ENCODE measurements around the gene CDC45. TPM values are rescaled to one million over a fixed set of nuclear protein-coding genes. Genes with fewer than 3 reads are reported as not detected.
A peak's percentile ranks its signal among the peaks of the same experiment; 100 is the strongest.

Gene CDC45
- total RNA-seq, 4 donors from 2014 or later, result 0.98 TPM; not detected in 3

GRCh38 chr22:19519041-19519926, 39.6 kb downstream of the CDC45 start:
- Histone ChIP-seq H3K27ac (no peak overlapping the region), H3K9me3 (peaks cover 0 to under 1% (median 0%) of the 10 kb centered on the region in 4 donors), H3K27me3 (peaks cover 0 to 22% of the 10 kb centered on the region in 2 donors), H3K4me1 (peaks cover 0 to 14% (median 0%) of the 10 kb centered on the region in 4 donors), H3K4me3 (no peak overlapping the region), H3K36me3 (no peaks in the 10 kb centered on the region)
- 83 to 86% methylated on average over 14 to 17 of the region's 17 CpGs for WGBS, 2 donors
- TF ChIP-seq EP300 (IDR thresholded peaks at IDR 0.05) (no peak), CTCF (IDR thresholded peaks at IDR 0.05) (no peak), POLR2A (IDR thresholded peaks at IDR 0.05) (no peak)
- no peak for DNase-seq (ENCODE audit: low spot score in 2 of 2)

GRCh38 chr22:19520007-19520406, 40.3 kb downstream of the CDC45 start:
- Histone ChIP-seq H3K4me3 (no peak overlapping the region), H3K27ac (no peak overlapping the region), H3K9me3 (no peaks in the 10 kb centered on the region), H3K27me3 (peaks cover 0 to 29% of the 10 kb centered on the region in 2 donors), H3K4me1 (peaks cover 0 to 21% (median 0%) of the 10 kb centered on the region in 4 donors), H3K36me3 (no peaks in the 10 kb centered on the region)
- no peak for TF ChIP-seq CTCF (IDR thresholded peaks at IDR 0.05)
- TF ChIP-seq POLR2A (IDR thresholded peaks at IDR 0.05), result no peak
- TF ChIP-seq EP300 (IDR thresholded peaks at IDR 0.05), result no peak
- no peak for DNase-seq (ENCODE audit: low spot score in 2 of 2)
- WGBS, 2 donors, result 91 to 93% methylated on average over 6 of the region's 6 CpGs

- H3K27ac ChIP-seq, result no peak overlapping the region
- H3K9me3 ChIP-seq, result no peaks in the 10 kb centered on the region
- WGBS, 2 donors, result 92% methylated on average over 10 of the region's 10 CpGs
- peaks cover 0 to 22% (median 0%) of the 10 kb centered on the region in 4 donors for H3K4me1 ChIP-seq
- TF ChIP-seq POLR2A (IDR thresholded peaks at IDR 0.05), result no peak
- TF ChIP-seq EP300 (IDR thresholded peaks at IDR 0.05), result no peak
- TF ChIP-seq CTCF (IDR thresholded peaks at IDR 0.05), result no peak
- H3K4me3 ChIP-seq, result peak overlapping the region in 1 of 4 donors; percentile 43
- H3K36me3 ChIP-seq, result no peaks in the 10 kb centered on the region
- peaks cover 0 to 36% of the 10 kb centered on the region in 2 donors for H3K27me3 ChIP-seq
- no peak for DNase-seq (ENCODE audit: low spot score in 2 of 2)
Measured at GRCh38 chr22:19520566-19521305, 41.0 kb downstream of the CDC45 start.

DNA sequence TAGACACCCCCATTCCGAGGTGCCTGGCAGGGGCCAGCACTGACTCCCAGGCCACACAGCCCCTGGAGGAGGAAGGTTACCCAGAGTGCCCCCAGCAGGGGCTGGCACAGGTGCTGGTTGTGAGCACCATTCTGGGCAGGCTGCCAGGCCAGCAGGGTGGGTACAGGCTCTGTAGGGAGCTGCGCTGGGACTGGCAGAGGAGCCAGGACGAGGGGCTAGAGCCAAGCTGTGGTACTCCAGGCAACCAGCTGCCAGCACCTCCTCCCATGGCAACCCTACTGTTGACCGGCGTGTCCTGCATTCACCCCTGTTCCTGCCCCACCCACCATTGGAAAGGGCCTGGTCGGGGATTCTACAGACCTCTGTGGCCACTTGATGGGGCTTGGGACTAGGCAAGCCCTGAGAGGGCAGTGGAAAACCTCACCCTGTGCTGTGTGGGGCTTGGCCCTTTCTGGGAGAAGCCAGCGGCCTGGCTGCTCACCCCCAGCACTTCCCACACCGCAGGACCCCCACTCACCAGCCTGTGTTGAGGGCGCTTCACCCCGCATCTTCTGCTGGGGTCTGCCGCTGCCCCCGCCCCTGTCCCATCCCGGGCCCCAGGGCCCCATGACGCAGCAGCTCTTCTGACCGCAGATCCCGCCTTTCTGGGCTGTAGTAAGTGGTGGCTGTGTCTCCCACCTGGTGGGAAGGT, 42.6 kb downstream of the CDC45 start:
- Histone ChIP-seq H3K36me3 (no peaks in the 10 kb centered on the region), H3K27me3 (peaks cover 0 to 50% of the 10 kb centered on the region in 2 donors), H3K4me3 (peak overlapping the region in 3 of 4 donors; percentile 17 to 43 (median 17)), H3K27ac (peak overlapping the region in 1 of 4 donors; percentile 57), H3K4me1 (peaks cover 0 to 22% (median 0%) of the 10 kb centered on the region in 4 donors), H3K9me3 (no peaks in the 10 kb centered on the region)
- no peak for DNase-seq (ENCODE audit: low spot score in 2 of 2)
- WGBS, 2 donors, result 59 to 62% methylated on average over 6 to 16 of the region's 16 CpGs
- TF ChIP-seq POLR2A (IDR thresholded peaks at IDR 0.05) (no peak), EP300 (IDR thresholded peaks at IDR 0.05) (no peak), CTCF (IDR thresholded peaks at IDR 0.05) (no peak)

Measured in tibial nerve (tissue), 4 donors.